Upper lobe of right lung (tissue), 1 donor: Measurements from ENCODE around the gene HCFC1. TPM values are rescaled to one million over a fixed set of nuclear protein-coding genes. Genes with fewer than 3 reads are reported as not detected.

Experiments
- ATAC-seq: fragments of 200-7000 bp; cut with Tn5 transposase; one replicate; pipeline ENCODE4 v1.9.1; 2020; ENCODE audit warnings: mild to moderate bottlenecking, moderate library complexity
- DNase-seq: peaks from one replicate; pipeline ENCODE4 v3.0.0-alpha.2; 2020
- H3K27ac ChIP-seq: fragments of 200-600 bp; one replicate; pipeline ENCODE4 v1.8.0; 2022
- H3K27me3 ChIP-seq: fragments of 200-600 bp; one replicate; pipeline ENCODE4 v1.8.0; 2022; ENCODE audit warnings: mild to moderate bottlenecking
- H3K36me3 ChIP-seq: fragments of 200-600 bp; one replicate; pipeline ENCODE4 v1.8.0; 2022
- H3K4me1 ChIP-seq: fragments of 200-600 bp; one replicate; pipeline ENCODE4 v1.8.0; 2022
- H3K4me3 ChIP-seq: fragments of 200-600 bp; one replicate; pipeline ENCODE4 v1.8.0; 2022; ENCODE audit warnings: mild to moderate bottlenecking
- H3K9me3 ChIP-seq: fragments of 200-600 bp; one replicate; pipeline ENCODE4 v1.8.0; 2022
- intact Hi-C: fragments of 100-400 bp; cut with DNase I; formaldehyde crosslinking; loops from one replicate; pipeline ENCODE4 v1.11.0; 2022
- total RNA-seq: library from RNA; stranded (reverse); fragmentation: NEBNext Ultra II Directional; extraction: Animal tissue kit (Norgen Biotek cat#: 25700); gene quantifications from one replicate; pipeline ENCODE4 v1.2.1, GENCODE V29; 2021
- TF ChIP-seq, protein P1 (sequence below): fragments of 200-600 bp; IDR thresholded peaks from one replicate; pipeline ENCODE4 v1.8.0; 2022; ENCODE audit warnings: antibody characterized with exemption
- donor health status: DM: no; HTN: yes; CAD: no; lungs with severe emphysema.

The HCFC1 gene
- total RNA-seq, 1 donor from 2014 or later, result 47.5 TPM

DNA sequence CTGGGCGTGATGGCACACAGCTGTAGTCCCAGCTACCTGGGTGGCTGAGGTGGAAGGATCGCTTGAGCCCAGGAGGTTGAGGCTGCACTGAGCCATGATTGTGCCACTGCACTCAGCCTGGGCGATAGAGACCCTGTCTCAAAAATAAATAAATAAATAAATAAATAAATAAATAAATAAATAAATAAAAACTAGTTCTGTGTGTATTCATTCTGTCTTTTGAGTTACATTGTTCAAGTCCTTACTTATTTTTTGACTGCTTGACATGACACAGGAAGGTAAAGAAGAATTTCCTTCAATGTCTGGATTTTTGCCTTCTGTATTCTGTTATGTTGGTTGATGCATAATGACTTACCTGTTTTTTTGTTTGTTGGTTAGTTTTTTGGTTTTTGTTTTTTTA, 34.6 kb downstream of the HCFC1 start:
- H3K27ac ChIP-seq, result no peak overlapping the region
- H3K27me3 ChIP-seq, result no peaks in the 10 kb centered on the region
- intact Hi-C loops, result no loop called here
- H3K36me3 ChIP-seq, result peaks cover 5% of the 10 kb centered on the region
- ATAC-seq (no peak), DNase-seq (no peak)
- H3K9me3 ChIP-seq, result no peaks in the 10 kb centered on the region
- no peak overlapping the region for H3K4me3 ChIP-seq
- TF ChIP-seq, protein P1, sequence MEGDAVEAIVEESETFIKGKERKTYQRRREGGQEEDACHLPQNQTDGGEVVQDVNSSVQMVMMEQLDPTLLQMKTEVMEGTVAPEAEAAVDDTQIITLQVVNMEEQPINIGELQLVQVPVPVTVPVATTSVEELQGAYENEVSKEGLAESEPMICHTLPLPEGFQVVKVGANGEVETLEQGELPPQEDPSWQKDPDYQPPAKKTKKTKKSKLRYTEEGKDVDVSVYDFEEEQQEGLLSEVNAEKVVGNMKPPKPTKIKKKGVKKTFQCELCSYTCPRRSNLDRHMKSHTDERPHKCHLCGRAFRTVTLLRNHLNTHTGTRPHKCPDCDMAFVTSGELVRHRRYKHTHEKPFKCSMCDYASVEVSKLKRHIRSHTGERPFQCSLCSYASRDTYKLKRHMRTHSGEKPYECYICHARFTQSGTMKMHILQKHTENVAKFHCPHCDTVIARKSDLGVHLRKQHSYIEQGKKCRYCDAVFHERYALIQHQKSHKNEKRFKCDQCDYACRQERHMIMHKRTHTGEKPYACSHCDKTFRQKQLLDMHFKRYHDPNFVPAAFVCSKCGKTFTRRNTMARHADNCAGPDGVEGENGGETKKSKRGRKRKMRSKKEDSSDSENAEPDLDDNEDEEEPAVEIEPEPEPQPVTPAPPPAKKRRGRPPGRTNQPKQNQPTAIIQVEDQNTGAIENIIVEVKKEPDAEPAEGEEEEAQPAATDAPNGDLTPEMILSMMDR, result no peak
- peaks cover 3% of the 10 kb centered on the region for H3K4me1 ChIP-seq

DNA sequence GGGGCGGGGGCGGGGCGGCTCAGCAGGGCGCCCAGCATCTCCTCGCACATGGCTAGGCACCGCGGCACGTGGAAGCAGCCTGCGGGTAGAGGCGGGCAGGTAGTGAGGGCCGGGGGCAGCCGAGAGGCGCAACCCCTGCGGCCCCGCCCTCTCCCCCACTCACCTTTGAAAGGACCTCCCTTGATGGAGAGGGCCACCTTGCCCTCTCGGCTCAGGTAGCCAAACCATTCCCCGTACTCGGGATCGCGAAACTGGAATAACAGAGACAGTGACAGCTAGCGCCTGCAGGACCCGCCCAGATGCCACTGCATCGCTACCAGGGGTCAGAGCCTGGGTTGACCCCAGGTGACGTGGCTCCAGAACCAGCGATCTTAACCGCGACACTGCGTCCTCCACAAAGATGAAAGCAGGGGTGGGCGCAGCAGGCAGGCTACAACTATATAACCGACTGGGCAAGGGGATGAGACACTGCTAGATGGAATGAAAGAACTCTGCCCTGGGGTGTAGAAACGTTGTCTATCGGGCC, 36.2 kb downstream of the HCFC1 start:
- no peaks in the 10 kb centered on the region for H3K27me3 ChIP-seq
- no peak overlapping the region for H3K27ac ChIP-seq
- intact Hi-C loops, result no loop called here
- H3K9me3 ChIP-seq, result no peaks in the 10 kb centered on the region
- H3K4me1 ChIP-seq, result peaks cover 3% of the 10 kb centered on the region
- DNase-seq (no peak), ATAC-seq (no peak)
- H3K4me3 ChIP-seq, result peak overlapping the region; percentile 49
- TF ChIP-seq, protein P1, result no peak
- H3K36me3 ChIP-seq, result peaks cover 12% of the 10 kb centered on the region

DNA sequence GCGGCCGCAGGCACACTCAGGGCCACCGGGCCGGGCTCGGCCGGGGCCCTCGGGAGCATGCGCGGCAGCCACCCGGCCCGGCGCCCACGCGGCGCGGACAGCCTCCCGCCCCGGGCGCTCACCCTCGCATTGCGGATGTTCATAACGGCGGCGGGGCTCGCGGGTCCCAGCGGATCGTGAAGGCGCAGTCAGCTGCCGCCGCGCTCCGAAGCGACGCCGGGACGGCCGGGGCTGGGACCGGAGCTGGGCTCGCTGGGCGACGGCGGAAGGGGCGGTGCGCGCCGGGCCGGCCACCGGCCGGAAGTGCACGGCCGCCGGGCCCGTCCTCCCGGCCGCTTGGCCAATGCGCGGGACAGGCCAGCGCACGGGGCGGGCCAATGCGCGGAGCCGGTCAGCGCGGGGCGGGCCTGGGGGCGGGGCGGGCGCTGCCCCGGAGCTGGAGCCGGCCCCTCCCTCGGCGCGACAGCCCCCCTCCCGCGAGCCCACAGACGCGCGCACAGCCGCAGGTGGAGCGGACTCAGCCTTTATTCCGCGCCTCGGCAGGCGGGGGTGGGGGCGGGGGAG, 36.8 kb downstream of the HCFC1 start, which contains the start of gene NAA10:
Gene NAA10, minus strand, starts transcription at position 276 of the 564 bp plus-strand sequence. Its CDS starts 133 bp downstream, at position 143.
- intact Hi-C loops, result no loop called here
- H3K4me3 ChIP-seq, result peak within 1 kb of the TSS; percentile 61
- H3K36me3 ChIP-seq, result peaks cover 12% of the 10 kb centered on the region
- no peaks in the 10 kb centered on the region for H3K27me3 ChIP-seq
- H3K9me3 ChIP-seq, result no peaks in the 10 kb centered on the region
- TF ChIP-seq, protein P1, result no peak
- peak; percentile 86 for DNase-seq
- H3K4me1 ChIP-seq, result peaks cover 3% of the 10 kb centered on the region
- ATAC-seq, result peak; percentile 98
- peak within 1 kb of the TSS; percentile 55 for H3K27ac ChIP-seq

DNA sequence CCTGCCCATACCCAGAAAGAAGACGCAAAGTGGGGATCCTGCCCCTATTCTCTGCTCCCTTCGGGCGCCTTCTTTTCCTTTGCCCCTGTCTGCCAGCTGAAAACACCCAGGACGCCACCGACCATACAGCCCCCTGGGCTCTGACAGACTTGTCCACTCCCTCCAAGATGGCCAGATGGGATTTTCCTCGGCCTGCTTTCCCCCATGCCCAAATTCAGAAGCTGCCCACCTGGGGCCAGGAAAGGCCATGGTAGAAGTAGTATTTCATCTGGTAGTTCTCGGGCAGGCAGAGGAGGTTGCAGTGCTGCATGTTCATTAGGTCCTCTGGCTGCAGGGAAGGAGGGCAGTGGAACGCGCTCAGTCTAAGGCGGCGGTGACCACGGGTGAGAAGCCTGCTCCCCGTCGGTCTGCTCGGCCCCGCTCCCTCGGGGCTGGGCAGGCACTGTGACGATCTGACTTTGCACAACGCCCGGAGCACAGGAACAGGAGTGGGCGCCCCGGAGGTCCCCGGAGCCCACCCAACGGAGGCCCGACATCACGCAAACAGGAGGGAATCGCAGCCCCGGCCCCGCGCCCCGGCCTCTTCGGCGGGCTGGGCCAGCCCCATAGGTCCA, 37.4 kb downstream of the HCFC1 start:
- H3K27ac ChIP-seq, result peak overlapping the region; percentile 55
- no peak for DNase-seq
- ATAC-seq, result peak; percentile 14
- H3K9me3 ChIP-seq, result no peaks in the 10 kb centered on the region
- H3K27me3 ChIP-seq, result no peaks in the 10 kb centered on the region
- peaks cover 12% of the 10 kb centered on the region for H3K36me3 ChIP-seq
- intact Hi-C loops, result no loop called here
- TF ChIP-seq, protein P1, result no peak
- peaks cover 3% of the 10 kb centered on the region for H3K4me1 ChIP-seq
- H3K4me3 ChIP-seq, result peak overlapping the region; percentile 61

DNA sequence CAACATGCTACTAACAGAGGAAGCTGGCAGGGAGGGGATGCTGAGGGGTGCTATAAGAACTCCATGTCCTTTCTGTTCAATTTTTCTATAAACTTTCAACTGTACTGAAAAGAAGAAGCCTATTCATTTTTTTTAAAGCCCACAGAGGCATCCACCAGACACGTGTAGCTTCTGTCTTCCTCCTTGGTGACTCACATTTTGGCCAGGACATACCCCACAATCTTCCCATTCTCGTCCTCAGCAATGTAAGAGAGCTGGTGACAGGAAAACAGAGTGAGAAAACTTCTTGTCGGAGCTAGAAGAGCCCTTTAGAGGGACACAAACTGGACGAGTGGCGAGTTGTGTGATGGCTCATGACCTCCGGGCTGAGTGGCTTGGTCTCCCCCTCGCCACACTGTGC, 37.9 kb downstream of the HCFC1 start:
- no peak overlapping the region for H3K27ac ChIP-seq
- intact Hi-C loops, result no loop called here
- TF ChIP-seq, protein P1, result no peak

More for the DNA sequence above, 37.9 kb downstream of the HCFC1 start:
- ATAC-seq (no peak), DNase-seq (no peak)
- no peaks in the 10 kb centered on the region for H3K9me3 ChIP-seq
- H3K4me3 ChIP-seq, result peak overlapping the region; percentile 61
- peaks cover 12% of the 10 kb centered on the region for H3K36me3 ChIP-seq
- no peaks in the 10 kb centered on the region for H3K27me3 ChIP-seq
- peaks cover 8% of the 10 kb centered on the region for H3K4me1 ChIP-seq
